ENCODE results near the gene C6orf89. TPM values are rescaled to one million over a fixed set of nuclear protein-coding genes. Genes with fewer than 3 reads are reported as not detected.

The C6orf89 gene
- polyA plus RNA-seq = 14.3 and 17.1 TPM in 2 replicates

GRCh38 chr6:36885461-36886401 is at the start of gene C6orf89:
Gene C6orf89, plus strand, starts transcription at chr6:36885952. Its CDS starts 13,493 bp downstream, at chr6:36899445.

GRCh38 chr6:36838896-36839748 is 46.6 kb upstream of the C6orf89 start, which contains the start of gene CPNE5:
Gene CPNE5, minus strand, starts transcription at chr6:36839444. Its CDS starts 67 bp downstream, at chr6:36839377.

GRCh38 chr6:36874443-36875249 is 11.1 kb upstream of the C6orf89 start, which contains the start of gene PPIL1:
Gene PPIL1, minus strand, starts transcription at chr6:36874803. Its CDS starts 31 bp downstream, at chr6:36874772.

GRCh38 chr6:36954262-36954931 is 68.6 kb downstream of the C6orf89 start, which contains the start of gene PI16:
Gene PI16, plus strand, starts transcription at chr6:36954738. Its CDS starts 23 bp downstream, at chr6:36954761.

Other genes with a start within 250 kb of the C6orf89 start
- gene CDKN1A, start 207.2 kb upstream of the C6orf89 start, polyA plus RNA-seq = 0.27 TPM in 1 of 2 replicates, not detected in the other
- not detected in 2 replicates for gene RAB44, start 188.1 kb upstream of the C6orf89 start, polyA plus RNA-seq
- 22.8 TPM in 1 of 2 replicates, not detected in the other for gene CPNE5, start 46.5 kb upstream of the C6orf89 start, polyA plus RNA-seq
- 46.7 and 75.7 TPM in 2 replicates for gene PPIL1, start 11.1 kb upstream of the C6orf89 start, polyA plus RNA-seq
- gene PI16, start 68.8 kb downstream of the C6orf89 start, polyA plus RNA-seq = not detected in 2 replicates
- gene MTCH1, start 100.2 kb downstream of the C6orf89 start, polyA plus RNA-seq = 112 and 145 TPM in 2 replicates
- gene FGD2, start 119.7 kb downstream of the C6orf89 start, polyA plus RNA-seq = not detected in 2 replicates

Measured in Purkinje cell (primary cell).